HG02588 (cell line): ENCODE measurements around the gene HES1.
"Not testable (repeated sequence)": the region's sequence is repeated elsewhere in the genome, so short reads cannot be mapped to it uniquely, and the experiment has no call there.

Source experiments
- ATAC-seq: cut with Tn5 transposase; IDR thresholded peaks from one replicate; pipeline ENCODE4 v1.9.1; 2021; ENCODE audit warnings: mild to moderate bottlenecking, moderate library complexity; ENCODE audit not compliant: unreplicated experiment

The HES1 gene

DNA sequence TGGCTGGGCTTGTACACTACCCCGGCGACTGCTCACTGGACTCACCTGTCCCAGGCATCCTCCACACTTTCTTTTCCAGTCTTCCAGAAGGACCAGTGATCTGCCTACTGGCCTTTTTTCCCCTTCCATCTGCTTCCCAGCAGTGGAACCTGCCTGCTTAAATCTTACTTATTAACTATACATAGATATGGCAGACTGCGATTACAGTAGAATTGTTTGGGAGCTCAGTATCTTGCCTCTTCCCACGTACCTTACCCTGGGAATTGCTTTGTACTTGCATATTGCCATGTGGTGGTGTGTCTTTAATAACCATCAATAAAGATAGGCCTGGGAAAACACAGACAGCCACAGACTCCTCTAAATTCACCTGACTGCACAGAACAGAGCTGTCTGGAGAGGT, 11.8 kb upstream of the HES1 start:
- no peak for ATAC-seq

DNA sequence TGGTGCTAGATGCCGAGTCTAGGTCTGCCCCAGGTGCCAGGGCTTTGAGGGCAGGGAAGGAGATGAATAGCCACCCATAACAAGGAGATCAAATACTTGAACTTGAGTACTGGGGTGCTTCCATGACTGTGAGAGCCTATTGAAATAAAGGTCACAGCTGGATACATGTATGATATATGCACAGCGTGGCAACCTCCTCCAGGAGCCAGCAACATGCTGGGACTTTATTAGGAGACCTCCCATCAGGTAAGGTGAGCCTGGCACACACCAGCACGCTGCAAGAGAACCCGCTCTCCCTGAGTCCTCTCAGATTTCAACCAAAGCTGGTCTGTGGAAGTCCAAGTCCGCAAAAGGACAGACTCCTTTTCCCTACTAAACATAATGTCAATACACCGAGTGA, 10.5 kb upstream of the HES1 start:
- ATAC-seq: no peak

DNA sequence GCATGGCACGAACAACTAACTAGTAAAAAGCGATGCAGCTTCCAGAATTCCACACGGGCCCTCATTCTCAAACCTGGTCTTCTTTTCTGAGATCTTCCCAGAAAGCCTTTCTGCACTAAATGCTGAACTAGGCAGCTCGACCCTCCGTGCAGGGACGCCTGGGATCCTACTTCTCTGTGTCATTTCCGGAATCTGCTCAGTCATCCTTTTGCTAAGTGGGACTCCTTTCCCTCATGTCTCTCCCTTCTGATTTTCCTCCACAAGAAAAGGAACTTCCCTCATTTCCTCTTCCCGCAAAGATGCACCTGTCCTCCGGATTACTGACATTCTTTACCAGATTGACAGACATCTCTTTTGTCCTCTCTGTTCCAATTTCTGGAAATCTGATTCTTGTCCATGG, 9.2 kb upstream of the HES1 start:
- ATAC-seq: no peak

DNA sequence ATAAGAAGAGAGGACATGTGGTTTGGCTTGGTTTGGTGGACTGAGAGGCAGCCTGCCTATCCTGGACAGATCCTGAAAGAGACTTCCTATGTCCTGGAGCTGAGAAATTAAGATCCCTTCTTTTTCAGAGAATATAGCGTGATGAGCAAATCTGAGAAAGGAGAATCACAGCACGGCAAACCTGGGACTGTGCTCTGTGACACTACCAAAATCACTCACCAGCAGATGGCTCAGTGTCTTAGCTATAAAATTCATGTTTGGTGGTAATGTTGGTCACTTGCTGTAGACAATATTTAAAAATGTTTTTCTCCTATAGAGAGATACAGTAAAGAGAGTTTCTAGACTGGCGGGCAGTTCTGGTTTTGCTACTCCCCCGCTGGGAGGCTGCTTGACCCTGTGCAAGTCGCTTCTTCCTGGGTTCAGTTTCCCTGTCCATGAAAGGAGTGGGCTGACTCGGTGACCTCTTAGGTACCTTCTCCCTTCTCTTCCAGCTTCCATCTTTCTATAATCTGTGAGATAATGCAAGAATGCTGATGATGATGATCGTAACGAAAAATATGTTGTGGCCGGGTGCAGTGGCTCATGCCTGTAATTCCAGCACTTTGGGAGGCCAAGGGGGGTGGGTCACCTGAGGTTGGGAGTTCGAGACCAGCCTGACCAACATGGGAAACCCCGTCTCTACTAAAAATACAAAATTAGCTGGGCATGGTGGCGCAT, 7.6 kb upstream of the HES1 start:
- ATAC-seq: no peak

DNA sequence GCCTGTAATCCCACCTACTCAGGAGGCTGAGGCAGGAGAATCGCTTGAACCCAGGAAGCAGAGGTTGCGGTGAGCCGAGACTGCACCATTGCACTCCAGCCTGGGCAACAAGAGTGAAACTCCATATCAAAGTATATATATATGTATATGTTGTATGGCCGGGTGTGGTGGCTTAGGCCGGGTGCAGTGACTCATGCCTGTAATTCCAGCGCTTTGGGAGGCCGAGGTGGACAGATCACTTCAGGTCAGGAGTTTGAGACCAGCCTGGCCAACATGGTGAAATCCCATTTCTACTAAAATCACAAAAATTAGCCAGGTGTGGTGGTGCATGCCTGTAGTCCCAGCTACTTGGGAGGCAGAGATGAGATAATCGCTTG, 7.0 kb upstream of the HES1 start:
- ATAC-seq: not testable (repeated sequence)

DNA sequence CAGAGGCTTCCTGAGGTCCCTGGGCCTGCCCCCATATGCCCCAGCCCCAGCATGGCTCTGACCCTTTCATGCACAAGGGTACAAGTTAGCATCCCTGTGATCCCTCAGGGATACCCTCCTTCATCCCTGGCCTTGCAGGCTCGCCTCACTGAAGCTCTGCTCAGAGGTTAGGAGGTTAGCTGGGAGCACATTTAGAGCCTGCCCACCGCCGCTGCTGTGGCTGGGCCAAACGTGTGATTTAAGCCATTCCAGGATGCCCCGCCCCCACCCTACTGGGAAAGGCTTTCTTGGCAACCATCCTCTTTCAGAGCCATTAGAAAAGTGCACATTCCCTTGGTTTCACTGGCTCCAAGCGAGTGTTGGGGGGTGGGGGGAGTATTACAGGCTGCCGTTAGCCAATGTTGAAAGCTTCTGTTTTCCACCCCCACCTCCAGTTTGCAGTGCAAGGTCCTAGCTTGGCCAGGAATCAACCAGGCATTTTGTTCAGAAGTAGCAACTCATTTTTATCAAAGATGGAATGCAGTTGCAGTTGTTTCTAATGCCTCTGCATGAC, 6.3 kb upstream of the HES1 start:
- no peak for ATAC-seq

DNA sequence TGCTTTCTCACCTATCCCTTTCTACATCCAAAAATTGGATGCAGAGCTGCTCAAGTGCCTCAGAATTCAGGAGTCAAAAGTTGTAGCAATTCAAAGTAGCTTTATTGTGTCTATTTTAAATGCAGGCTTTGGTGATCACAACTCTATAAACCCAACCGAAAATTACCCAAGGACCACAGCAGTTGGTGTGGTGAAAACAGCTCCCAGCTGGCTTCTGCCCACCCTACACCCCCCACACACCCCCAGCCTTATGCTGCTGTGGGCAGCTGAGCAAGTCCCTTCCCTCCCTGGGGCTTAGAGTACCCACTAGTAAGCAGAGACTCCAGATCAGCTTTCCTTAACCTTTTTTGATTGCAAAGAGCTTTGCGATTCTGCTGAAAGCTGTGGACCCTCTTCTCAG, 5.8 kb upstream of the HES1 start:
- no peak for ATAC-seq

DNA sequence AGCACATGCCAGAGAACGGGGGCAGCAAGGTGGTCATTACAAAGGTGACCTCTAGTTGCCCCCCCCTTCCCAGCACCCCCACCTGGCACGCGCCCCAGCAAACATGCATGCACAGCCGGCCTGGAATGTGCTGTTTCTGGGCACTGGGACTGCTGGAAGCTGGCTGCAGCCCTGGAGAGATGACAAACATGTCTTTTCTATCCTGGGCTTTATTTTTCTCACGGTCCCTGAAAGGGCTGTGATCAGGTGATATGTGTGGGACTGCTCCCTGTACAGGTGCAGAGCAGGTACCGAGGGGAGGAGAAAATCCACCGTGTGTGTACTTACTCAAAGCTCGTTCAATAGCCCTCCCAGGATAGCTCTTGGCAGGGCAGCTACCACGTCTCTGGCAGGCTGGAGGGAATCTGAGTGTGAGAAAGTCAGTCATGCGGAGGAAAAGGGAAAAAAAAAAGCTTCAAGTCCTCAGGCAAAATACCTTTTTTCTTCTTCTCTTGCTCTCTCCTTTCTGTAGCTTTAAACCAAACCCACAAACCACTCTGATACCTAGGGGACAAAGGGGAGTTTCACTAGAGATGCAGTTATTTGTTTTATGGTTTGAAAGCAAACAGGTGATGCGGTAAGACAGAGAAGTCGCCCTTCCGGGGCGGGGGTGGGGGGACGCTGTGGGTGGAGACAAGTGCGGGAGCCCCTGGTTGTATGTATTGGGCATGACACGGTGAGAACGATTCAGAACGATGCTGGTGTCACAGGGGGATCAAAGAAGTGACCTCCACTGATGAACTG, 5.0 kb upstream of the HES1 start:
- peak; percentile 46 for ATAC-seq

DNA sequence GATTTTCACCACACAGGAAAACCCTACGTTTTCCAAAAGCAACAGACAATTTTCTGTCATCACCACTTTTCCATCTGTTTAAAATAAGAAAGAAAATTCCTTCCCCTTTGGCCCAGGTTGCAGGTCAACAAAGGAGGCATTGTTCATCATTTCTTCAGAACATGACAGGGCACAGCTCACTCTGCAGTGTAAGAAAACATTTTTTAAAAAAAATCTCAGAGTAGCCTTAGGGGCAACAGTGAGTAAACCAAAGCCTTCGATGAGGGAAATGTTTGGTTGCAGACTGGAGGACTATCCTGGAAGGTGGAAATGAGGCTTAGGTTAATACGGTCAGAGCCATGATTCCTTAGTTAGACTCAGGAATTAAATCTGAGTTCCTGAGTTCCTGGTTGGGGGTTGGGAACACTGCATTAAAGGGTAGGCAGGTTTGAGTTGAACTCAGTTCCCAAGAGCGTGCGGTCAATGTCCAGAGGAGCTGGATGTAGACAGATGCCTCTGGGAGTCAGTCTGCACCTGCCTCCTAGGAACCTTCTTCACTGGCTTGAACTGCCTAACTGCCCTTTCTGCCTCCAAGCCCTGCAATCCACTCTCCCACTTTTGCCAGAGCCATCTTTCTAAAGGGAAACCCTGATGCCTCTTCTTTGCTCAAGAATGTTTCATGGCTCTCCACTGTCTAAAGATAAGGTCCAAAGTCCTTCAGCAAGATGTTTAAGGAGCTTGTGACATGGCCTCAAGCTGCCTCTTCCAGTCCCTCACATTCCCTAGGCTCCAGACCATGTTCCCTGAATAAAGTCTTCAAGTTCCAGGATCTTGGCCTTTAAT, 3.3 kb upstream of the HES1 start:
- ATAC-seq: no peak

DNA sequence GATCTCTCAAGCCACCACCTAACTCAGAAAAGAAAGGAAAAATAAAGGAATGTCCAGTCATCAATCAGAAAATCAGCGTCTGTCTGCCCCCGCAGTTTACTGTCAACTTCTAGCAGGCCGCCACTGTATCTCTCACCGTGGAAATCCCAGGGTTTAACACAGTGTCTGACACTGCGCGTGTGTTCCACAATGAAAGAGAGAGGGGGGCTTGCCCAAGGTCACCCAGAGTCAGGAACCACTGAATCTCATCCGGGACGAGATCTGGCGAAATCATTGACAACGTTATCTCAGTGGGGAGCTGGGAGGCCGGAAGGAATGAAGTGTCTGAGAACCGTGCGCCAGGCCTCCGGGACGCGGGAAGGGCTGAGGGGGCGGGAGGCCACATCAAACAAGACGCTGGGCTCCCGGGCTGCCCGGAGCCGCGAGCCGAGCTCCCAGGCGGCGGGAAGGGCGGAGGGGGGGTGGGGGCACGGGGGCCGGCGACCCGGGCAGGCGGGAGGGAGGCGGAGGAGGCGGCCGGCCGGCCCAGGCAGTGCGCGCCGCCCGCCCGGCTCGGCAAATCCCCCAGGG, 2.2 kb upstream of the HES1 start:
- ATAC-seq: no peak

DNA sequence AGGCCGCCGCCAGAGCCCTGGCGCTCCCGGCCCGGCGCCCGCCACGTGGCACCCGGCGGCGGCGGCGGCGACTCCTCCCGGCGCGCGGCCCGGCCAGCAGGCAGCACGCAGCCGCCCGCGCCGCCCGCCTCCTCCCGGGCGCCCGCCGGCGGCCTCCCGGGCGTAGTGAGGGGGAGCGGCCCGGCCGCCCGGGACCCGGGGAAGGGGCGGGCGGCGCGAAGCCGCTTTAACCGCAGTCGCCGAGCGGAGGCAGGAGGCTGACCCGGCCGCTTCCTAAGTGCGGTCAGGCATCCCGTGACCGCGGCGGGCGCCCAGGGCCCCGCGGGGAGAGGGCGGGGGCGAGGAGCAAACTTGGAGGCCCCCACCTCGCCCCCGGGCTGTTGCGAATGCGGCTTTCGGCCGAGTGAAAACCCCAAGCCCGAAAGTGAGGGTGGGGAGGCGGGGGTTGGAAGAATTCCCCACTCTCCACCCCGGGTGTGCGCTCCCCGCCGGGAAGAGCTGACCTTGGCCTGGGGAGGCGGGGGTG, 1.7 kb upstream of the HES1 start:
- peak; percentile 21 for ATAC-seq

DNA sequence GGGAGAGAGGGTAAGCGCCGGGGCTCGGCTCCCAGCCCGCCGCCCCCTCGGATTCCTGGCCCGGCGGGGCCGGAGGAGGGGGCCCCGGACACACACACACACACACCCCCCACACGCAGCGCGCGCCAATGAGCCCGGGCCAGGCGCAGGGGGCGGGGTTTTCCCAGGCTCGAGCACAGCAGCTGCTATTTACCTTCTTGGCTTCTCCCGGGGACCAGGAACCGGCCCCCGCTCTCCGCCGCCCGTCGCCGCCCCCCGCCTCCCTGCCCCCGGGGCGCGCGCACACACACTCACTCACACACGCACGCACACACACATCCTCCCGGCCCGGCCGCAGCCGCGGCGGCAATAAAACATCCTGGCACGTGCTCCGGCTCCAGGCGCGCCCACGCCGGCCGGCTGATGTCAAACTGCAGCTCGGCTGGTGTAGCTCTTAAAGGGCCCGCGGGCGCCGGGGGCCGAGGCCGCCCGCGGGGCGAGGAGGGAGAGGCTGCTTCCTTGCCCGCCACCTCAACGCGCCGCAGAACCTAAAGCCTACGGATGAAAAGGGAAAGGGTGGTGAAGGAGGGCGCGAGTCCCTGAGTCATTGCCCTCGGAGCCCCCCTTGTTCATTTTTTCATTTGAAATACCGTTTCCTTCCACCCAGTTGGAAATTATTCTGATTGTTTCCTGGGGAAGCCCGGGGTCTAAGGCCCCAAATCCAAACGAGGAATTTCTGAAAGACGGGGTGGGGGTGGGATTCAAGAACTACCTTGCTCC, 1.0 kb upstream of the HES1 start:
- peak; percentile 39 for ATAC-seq

DNA sequence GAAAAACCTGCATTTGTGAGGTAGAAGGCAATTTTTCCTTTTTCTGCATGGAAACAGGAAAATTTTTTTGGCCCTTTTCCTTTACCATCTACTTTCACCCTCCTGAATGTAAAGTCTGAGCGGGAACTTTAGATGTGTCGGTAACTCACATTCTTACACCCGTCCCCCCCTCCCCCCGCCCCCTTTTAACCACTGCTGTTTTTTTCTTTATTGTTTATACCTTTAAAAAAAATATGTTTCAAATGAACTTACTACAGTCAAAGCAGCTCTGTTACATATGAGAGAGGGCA, 487 bp upstream of the HES1 start:
- ATAC-seq: no peak

DNA sequence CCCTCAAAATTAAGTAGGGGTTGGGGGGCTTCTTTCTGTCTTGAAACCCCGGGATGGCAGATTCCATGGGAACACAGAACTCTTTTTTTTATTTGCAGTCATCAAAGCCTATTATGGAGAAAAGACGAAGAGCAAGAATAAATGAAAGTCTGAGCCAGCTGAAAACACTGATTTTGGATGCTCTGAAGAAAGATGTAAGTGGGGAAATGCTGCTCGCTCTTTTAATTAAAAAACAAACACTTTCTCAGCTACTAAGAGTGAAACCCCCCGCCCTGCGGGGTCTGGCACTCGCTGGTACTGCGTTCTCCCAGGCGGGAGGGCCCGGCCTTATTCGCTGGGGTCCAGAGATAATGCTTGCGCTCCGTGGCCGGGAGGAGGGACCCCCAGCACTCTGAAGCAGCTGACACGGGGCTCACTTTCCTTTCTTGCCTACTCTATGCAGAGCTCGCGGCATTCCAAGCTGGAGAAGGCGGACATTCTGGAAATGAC, 615 bp downstream of the HES1 start:
- ATAC-seq: no peak

DNA sequence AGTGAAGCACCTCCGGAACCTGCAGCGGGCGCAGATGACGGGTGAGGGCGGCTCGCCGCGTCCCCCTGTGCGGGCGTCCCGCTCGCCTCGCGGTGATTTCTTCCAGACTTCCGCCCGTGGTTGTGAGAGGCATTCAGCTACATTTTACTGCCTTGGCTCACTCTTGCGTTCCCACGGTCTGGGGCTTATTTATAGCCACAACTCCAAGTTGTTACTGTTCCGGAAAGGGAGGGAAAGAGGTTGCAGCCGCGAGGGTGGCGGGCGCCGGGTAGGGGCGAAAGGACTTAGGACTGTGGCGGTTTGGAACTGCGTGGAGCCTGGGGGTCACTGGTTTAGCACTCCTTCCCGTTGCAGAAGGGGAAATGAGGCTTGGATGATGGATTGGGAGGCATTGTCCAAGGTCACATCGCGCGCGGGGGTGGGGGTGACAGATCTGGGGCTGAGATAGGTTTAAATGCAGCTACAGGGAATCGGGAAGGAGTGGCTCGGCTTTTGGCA, 1.1 kb downstream of the HES1 start:
- no peak for ATAC-seq

DNA sequence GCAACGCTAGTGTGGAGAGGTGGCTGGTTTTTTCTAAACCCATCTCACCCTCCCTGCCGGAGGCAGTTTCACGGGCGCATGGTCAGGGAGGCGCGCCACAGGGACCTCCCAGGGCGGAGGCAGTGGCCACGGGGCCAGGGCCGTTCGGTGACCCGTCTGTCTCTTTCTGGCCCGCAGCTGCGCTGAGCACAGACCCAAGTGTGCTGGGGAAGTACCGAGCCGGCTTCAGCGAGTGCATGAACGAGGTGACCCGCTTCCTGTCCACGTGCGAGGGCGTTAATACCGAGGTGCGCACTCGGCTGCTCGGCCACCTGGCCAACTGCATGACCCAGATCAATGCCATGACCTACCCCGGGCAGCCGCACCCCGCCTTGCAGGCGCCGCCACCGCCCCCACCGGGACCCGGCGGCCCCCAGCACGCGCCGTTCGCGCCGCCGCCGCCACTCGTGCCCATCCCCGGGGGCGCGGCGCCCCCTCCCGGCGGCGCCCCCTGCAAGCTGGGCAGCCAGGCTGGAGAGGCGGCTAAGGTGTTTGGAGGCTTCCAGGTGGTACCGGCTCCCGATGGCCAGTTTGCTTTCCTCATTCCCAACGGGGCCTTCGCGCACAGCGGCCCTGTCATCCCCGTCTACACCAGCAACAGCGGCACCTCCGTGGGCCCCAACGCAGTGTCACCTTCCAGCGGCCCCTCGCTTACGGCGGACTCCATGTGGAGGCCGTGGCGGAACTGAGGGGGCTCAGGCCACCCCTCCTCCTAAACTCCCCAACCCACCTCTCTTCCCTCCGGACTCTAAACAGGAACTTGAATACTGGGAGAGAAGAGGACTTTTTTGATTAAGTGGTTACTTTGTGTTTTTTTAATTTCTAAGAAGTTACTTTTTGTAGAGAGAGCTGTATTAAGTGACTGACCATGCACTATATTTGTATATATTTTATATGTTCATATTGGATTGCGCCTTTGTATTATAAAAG, 1.8 kb downstream of the HES1 start:
- peak; percentile 36 for ATAC-seq

DNA sequence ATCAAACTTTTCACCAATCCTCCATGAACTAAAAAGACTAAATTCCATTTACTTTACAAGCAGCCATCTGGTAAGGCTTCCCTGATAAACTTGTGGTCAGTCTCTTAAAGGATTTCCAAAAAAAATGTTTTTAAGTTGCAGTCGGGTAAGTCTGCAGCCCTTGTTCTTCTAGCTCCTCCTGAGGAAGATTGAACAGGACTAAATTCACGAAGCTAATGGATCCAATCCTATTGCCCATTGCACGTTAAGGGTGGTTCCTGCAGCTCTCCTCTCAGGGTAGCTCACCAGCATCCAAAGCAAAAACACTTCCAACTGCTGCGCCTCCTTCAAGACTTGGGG, 2.8 kb downstream of the HES1 start:
- no peak for ATAC-seq

DNA sequence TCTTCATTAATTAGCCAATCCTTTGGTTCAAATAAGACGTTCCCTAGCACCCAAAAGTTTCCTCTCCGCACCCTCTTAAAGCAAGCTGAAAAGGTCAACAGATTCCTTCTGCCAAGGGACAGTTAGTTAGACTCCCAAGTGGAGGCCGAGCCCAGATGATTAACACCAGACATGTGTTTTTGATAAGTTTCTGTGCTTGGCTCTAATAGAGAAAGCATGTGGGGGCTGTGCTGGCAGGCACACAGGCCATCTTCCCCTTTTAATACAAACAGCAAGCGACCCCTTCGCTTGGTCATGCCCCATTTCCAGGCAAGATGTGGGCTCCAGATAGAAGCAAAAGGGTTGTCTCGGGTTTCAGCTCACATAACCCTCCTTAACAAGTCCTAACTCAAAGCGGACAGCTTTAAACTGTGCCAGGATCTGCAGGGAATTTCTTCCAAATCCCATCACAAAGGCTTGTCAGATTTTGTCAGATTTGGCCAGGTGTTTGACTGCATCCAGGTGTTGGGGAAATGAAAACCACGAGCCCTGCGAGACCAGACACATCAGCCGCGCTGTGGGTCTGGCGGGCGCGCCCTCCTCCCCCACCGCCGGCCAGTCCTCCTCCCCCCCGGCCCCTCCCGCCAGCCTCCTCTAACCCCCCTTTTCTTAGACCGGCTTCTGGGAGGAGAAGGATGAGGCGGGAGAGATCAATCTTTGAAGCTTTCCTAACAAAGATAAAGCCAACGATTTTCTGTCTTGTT, 3.3 kb downstream of the HES1 start:
- no peak for ATAC-seq
